GM19328 (cell line): ENCODE results near the gene HBZ.
"Not testable (repeated sequence)": the region's sequence is repeated elsewhere in the genome, so short reads cannot be mapped to it uniquely, and the experiment has no call there.

Experiments used
- ATAC-seq: cut with Tn5 transposase; IDR thresholded peaks from one replicate; pipeline ENCODE4 v1.9.1; 2021; ENCODE audit warnings: mild to moderate bottlenecking, moderate library complexity; ENCODE audit not compliant: unreplicated experiment

Gene HBZ

DNA sequence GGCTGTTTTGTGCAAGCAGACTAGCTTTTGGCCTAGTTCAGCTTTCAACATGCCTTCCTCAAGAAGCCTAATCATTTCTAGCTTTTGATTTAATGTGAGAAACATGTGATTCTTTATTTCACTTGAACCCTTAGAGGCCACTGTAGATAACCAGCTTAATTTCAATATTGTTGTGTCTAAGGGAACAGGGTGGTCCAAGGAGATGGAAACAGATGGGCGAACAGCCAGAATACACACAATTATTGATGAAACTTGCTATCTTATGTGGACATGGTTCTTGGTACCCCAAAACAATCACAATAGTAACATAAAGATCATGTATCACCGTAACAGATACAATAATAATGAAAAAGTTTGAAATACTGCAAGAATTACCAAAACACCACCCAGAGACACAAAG, 18.7 kb upstream of the HBZ start:
- no peak for ATAC-seq

DNA sequence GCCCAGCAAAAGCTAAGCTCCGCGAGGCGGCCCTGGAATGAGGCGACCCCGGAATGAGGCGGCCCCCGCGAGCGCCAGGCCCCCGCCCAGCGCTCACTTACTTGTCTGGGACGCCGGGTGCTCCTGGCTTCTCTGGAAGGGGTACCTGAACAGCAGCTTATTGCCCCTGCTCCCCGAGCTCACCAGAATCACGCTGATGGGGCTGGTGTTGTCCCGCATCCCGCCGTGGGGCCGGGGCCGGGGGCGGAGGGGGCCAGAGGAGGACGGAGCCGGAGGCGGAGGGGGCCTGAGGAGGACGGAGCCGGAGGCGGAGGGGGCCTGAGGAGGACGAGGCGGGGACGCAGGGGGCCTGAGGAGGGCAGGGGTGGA, 14.4 kb upstream of the HBZ start:
- ATAC-seq, result no peak

DNA sequence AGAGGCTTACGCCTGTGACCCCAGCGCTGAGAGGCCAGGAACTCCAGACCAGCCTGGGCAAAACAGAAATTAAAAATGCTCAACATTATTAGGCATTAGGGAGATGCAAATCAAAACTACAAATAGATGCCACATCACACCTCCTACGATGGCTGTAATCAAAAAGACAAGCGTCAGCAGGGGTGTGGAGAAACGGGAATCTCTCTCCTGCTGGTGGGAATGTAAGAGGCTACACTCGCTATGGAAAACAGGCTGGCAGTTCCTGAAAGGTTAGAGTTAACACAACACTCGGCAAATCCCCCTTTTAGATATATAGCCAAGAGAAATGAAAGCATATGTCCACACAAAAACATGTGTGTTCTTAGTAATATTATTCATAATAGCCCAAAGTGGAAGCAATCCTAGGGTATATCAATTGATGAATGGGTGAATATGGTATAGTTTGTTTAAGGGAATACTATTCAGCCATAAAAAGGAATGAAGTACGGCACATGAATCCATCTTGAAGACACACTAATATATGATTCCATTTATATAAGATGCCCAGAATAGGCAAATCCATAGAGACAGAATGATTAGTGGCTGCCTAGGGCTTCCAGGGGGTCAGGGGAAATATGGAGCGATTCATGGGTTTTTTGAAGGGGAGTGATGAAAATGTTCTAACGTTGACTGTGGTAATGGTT, 12.1 kb upstream of the HBZ start:
- ATAC-seq, result no peak

DNA sequence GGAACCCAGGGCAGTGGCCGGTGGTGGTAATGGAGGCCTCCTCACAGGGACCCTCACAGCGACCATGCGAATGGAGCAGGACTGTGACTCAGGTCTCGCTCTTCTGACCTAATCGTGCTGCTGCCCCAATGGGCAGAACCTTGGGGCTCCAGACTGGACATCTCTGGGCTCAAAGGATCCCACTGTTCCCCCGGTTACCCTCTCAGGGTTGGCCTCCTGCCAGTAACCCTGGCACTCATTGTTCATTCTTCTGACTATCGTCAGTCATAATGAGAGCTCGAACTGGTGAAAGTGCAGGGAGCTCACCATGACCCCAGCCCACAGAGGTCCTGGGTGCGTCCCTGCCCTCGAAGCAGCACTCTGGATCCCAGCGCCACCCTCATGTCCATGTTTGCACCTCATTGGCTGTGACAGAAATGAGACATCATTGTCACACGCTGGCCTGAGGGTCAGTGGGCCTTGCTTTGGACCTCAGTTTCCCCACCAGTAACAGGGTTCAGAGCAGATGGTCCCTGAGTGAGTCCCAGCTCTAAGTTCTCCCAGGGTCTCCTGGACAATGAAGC, 10.0 kb upstream of the HBZ start:
- no peak for ATAC-seq

DNA sequence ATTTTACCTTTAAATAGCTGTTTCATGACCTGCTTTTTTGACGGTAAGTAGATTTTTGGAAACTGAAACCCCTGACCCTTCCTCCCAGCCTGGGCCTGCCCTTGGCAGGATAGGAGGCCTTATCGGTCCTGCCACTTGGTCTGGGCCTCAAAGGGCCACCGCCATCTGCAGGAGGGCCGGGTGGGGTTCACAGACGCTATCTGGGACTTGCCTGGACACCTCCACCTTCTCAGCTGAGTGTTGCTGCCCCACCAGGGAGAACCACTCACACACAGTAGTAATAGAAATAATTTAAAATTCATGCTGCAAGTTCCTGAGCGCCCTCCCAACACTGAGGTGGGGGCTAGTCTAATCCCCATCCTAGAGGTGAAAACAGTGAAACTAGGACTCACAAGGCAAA, 9.4 kb upstream of the HBZ start:
- no peak for ATAC-seq

DNA sequence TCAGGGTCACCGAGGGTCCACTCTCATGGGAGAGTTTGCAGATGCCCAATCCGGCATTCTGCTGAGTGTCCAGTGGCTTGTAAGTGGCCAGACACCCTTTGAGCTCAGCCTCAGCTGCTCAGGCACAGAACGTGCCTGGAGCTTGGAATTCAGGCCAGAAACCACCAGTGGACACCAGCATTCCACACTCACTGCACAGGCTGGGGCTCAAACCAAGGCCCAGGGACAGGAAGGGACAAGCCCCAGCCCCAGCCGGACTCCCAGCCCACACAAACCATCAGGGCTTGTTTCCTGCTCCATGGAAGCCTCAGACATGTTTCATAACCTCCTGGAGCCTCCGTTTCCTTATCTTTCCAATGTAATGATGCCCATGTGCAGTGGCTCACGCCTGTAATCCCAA, 9.0 kb upstream of the HBZ start:
- ATAC-seq, result no peak

DNA sequence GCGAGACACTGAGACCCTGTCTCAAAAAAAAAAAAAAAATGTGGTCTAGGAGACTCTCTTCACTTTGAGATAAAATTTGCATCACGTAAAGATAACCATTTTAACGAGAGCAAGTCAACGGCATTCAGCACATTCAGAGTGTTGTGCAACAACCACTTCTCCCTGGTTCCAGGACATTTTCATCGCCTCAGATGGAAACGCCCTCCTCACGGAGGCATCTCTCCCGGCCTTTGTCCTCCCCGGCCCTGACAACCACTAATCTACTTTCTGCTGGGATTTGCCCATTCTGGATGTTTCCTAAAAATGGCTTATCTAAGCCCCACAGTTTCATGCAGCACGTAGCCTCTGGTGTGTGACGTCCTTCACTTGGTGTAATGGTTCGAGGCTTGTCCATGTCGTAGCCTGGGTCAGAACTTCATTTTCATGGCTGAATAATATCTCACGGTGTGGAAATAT, 7.6 kb upstream of the HBZ start:
- no peak for ATAC-seq

DNA sequence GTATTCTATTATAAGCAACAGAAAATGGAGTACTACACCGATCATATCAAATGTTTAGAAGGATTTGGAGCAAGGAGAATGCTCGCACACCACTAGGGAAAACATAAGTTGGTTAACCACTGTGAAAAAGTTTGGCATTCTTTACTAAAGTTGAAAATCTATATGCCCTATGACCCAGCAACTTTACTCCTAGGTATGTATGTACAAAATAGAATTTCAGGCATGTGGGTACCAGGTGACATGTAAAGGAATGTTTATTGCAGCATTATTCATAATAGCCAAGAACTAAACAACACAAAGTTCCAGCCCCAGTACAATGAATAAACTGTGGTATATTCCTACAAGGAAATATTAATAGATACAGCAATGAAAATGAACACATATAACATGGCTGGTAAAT, 5.8 kb upstream of the HBZ start:
- no peak for ATAC-seq

DNA sequence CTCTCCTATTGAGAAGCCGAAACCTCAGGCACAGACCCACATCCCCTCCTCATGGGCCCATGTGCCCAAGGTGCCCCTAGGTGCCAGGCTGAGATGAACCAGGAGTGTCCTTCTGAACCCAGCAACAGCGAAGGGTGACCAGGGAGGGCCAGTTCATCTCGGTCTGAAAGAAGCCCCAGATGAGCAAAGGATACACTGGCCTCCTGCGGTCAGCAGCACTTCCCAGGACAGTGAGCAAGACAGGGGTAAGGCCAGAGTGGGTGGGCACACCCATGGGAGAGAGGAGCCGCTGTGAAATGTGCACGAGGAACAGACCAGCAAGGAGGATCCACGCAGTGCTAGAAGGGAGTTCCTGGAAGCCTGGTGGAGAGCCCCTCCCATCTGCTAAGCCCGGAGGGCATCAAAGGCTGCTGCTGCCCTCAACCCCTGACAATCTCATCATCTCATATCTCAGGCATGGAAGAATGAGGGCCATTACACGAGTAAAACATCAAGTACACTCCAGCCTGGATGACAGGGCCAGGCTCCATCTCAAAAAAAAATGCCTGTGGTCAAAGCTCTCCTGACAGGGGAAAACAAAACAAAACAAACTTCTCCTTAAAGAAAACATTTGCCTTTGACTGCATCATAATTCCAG, 3.3 kb upstream of the HBZ start:
- ATAC-seq, result no peak

DNA sequence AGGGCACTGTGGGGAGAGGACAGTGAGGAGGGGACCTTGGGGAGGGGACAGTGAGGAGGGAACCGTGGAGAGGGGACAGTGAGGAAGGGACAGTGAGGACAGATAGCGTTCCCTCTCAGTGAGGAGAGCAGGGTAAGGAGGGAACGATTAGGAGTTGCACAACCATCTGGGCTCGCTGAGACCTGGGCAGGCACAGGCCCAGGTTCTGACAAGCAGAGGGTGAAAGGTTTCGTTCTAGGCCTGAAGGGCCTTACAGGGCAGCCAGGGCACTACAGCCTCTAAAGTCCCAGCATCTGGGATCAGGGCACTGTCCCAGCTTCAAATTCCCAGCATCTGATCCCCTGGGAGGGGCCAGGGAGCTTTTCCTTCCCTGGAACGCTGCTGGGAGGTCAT, 681 bp downstream of the HBZ start:
- ATAC-seq, result not testable (repeated sequence)

DNA sequence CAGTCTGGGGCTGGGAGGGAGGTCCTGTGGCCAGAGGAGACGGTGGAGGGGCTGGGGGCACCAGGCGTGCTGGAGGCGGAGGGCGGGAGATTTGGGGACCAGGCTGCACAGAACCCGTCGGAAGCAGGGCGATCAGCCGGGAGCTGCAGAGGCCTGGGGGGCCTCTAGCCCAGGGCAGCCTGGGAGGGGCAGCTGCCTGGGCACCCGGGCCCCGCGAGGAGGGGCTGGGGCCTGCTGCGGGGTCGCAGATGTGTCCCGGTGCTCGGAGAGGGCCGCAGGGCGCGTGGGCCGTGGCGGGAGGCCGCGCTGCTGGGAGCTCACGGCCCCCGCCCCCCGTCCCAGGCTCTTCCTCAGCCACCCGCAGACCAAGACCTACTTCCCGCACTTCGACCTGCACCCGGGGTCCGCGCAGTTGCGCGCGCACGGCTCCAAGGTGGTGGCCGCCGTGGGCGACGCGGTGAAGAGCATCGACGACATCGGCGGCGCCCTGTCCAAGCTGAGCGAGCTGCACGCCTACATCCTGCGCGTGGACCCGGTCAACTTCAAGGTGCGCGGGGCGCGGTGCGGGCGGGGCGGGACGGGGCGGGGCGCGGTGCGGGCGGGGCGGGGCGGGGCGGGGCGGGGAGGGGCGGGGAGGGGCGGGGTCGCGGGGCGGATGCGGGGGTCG, 1.2 kb downstream of the HBZ start:
- not testable (repeated sequence) for ATAC-seq

DNA sequence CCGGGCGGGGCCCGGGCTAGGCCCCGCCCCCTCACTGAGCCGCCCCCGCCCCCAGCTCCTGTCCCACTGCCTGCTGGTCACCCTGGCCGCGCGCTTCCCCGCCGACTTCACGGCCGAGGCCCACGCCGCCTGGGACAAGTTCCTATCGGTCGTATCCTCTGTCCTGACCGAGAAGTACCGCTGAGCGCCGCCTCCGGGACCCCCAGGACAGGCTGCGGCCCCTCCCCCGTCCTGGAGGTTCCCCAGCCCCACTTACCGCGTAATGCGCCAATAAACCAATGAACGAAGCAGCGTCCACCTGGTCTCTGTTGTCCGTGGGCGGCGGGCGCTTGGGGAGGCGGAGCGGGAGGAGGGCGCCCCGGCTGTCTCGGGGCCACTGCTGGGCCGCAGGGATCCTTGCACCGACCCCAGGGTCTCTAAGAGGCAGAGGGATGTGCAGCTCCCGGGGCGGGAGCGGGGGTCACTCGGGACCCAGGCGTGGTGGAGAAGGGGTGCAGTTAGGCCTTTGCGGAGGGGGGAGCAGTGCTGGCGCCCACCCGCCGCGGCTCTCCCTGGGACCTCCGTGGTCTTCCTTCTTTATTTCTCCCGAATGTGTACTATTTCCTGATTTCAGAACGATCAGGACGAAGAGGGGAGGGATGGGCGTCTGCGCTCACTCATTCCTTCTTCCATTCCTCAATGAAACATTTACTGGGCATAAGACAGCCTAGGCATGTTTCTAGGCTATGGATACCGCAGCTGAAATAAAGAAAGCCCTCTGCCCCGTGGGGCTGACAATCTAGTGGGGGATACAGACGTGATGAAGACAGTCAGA, 2.0 kb downstream of the HBZ start:
- no peak for ATAC-seq

DNA sequence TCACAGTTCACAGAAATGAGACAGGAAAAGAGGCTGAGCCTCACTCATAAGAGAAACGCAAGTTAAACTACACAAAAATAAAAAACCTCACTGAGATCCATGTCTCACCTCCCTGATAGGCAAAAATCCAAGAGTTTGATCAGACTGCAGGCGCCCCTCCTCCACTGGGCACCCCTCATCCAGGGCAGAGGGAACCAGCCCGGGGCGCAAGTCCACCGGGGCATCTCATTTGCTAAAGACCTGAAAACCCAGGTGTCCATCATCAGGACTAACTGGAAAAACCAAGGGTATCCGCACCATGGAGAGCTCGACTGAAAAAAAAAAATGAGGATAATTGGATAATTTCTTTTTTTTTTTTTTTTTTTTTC, 2.6 kb downstream of the HBZ start:
- no peak for ATAC-seq

DNA sequence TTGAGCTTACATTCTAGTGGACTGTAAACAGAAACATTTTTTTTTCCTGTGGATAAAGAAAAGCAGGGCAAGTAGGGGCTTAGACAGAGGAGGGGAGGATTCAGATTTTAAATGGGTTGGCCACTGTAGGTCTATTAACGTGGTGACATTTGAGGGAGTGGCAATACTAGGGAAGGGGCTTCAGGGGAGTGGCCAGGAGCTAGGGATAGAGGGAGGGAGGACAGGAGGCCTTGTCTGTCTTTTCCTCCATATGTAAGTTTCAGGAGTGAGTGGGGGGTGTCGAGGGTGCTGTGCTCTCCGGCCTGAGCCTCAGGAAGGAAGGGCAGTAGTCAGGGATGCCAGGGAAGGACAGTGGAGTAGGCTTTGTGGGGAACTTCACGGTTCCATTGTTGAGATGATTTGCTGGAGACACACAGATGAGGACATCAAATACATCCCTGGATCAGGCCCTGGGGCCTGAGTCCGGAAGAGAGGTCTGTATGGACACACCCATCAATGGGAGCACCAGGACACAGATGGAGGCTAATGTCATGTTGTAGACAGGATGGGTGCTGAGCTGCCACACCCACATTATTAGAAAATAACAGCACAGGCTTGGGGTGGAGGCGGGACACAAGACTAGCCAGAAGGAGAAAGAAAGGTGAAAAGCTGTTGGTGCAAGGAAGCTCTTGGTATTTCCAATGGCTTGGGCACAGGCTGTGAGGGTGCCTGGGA, 6.8 kb downstream of the HBZ start:
- ATAC-seq, result no peak

DNA sequence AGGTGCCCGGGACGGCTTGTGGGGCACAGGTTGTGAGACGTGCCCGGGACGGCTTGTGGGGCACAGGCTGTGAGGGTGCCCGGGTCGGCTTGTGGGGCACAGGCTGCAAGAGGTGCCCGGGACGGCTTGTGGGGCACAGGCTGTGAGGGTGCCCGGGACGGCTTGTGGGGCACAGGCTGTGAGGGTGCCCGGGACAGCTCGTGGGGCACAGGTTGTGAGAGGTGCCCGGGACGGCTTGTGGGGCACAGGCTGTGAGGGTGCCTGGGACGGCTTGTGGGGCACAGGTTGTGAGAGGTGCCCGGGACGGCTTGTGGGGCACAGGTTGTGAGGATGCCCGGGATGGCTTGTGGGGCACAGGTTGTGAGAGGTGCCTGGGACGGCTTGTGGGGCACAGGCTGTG, 7.8 kb downstream of the HBZ start:
- not testable (repeated sequence) for ATAC-seq

DNA sequence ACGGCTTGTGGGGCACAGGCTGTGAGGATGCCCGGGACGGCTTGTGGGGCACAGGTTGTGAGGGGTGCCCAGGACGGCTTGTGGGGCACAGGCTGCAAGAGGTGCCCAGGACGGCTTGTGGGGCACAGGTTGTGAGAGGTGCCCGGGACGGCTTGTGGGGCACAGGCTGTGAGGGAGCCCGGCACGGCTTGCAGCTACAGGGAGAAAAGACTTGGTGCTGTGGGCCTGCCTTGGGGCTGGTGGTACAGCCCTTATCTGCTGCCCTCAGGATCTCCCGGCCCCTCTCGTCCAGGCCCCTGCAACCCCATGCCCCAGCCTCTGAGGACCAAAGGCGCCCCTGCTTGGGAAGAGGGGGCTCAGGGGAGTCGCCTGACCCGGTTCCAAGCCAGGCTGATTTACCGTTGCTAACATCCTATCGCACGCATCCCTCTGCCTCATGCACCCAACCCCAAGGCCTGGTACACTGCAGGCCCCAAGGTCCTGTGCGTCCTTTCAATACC, 8.3 kb downstream of the HBZ start:
- no peak for ATAC-seq

DNA sequence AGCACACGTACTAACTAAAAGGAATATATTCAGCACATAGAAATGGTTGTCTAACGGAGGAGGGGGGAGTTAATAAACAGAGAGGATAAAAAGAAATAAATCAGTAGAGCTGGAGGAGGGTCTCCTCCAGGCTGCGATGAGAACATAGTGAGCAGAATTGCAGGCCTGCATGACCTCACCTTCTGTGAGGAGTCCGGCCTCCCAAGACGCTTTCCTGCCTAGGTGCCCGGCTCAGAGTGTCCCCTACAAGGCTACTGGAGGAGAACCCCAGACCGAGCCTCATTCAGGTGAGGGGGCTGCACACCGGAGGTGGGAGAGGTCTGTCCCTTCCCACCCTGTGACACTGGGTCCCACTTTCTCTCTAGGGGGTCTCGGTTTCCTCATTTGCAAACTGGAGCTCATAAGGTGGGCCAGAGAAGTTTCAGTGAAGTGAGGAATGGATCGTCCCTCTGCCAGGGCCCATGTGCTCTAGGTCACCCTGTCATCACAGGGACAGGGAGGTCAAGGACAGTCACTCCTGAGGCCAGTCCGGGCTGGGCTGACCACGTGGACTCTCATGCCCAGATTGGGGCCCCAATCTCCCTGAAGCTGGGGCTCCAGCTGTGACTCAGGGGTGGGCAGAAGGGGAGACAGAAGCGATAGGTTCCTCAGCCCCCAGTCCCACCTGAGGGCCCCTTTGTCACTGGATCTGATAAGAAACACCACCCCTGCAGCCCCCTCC, 10.0 kb downstream of the HBZ start:
- no peak for ATAC-seq

DNA sequence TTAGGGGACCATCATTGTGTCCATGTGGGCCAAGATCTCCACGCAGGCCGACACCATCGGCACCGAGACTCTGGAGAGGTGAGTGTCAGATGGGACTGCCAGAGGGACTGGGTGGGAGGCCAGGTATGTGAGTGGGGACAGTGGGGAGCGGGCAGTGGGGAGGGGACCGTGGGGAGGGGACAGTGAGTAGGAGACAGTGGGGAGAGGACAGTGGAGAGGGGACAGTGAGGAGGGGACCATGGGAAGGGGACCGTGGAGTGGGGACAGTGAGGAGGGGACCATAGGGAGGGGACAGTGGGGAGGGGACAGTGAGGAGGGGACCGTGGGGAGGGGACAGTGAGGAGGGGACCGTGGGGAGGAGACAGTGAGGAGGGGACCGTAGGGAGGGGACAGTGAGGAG, 10.7 kb downstream of the HBZ start:
- ATAC-seq, result not testable (repeated sequence)

DNA sequence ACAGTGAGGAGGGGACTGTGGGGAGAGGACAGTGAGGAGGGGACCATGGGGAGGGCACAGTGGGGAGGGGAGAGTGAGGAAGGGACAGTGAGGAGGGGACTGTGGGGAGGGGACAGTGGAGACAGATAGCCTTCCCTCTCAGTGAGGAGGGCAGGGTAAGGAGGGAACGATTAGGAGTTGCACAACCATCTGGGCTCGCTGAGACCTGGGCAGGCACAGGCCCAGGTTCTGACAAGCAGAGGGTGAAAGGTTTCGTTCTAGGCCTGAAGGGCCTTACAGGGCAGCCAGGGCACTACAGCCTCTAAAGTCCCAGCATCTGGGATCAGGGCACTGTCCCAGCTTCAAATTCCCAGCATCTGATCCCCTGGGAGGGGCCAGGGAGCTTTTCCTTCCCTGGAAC, 11.3 kb downstream of the HBZ start:
- ATAC-seq, result not testable (repeated sequence)
